Ammon's horn (tissue), 1 donor: Measurements from ENCODE around the gene SELENOH.

Experiments
- DNase-seq: peaks from one replicate; pipeline ENCODE4 v3.0.0-alpha.2; 2016; ENCODE audit warnings: low spot score

Gene SELENOH

DNA sequence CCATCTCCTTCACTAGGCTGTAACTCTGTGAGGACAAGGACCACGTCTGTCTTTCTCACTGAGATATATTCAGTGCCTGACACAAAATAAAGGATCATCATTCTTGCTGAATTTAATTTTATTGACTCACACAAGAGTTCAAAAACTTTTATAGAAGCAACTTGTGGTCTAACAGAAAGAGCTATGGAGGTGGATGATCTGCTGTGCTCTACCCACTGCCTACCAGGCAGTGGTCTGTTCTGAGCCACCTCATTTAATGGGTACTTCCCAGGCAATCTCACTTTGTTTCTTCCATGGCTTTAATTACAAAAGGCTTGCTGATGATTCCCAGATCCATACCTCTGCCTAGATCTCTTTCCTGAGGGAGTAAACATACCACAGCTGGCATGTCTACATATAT, 5.6 kb downstream of the SELENOH start:
- no peak for DNase-seq

DNA sequence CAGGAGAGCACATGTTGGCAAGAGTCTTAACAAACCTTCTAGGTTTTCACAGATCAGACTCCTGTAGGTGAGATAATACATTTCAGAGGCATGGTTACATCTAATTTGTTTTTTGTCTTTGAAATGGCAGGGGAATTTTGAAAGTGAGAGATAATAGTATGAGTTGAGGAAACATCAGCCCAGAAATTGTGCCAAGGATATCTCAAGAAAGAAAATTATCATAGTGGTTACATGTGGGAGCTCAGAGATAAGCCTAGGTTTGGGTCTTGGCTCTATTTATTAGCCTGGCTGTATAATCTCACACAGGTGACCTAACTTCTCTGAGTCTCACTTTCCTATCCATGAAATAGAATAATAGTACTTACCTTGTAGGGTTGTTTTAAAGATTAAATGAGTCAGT, 9.9 kb downstream of the SELENOH start:
- DNase-seq = no peak

DNA sequence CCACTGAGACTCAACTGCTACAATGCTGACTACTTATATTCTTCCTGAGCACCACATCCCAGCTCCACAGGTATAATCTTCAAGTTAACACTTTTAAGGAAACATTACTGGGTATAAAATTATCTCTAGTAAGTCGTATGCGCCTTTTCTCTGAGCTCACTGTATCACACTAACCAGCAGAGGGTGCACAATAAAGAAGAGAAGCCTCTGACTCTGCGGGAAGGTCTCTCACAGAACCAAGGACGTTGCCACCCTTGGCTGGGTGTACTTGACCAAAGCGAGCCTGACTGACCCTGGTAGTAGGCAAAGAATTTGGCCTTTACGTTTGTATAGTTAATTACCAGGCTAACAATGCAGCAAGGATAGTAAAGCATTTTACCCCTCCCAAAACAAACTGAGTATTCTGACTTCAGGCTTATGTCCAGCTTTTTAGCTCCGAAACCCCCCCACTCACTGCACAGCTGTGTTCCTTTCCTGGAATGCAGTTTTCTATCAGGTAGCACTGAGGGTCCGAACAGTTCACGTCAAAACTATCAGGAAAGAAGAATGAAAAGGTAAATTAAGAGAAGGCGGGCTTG, 10.5 kb downstream of the SELENOH start, which contains the start of gene BTBD18:
TSS of gene BTBD18 (minus strand) at position 144 of the 578 bp plus-strand sequence. CDS start 631 bp downstream, outside the sequence.
- peak; percentile 50 for DNase-seq

DNA sequence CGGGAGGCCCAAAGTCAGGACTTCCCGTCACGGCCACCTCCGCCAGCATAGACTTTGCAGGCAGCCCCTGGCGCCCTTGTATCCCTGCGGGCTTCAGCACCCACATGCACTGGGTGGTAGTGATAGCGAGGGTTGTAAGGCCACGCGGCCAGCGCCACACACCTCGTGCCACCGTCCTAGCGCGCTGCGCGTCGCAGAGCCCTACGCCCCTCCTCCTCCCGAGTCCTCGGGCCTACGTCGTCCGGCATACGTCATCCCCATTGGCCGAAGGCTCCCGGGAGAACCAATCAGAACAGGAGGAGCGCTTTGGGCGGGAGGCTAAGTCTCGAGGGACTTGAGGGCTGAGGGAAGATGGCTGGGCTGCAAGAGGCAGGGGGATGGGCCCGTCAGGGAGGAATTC, 11.7 kb downstream of the SELENOH start:
- no peak for DNase-seq

DNA sequence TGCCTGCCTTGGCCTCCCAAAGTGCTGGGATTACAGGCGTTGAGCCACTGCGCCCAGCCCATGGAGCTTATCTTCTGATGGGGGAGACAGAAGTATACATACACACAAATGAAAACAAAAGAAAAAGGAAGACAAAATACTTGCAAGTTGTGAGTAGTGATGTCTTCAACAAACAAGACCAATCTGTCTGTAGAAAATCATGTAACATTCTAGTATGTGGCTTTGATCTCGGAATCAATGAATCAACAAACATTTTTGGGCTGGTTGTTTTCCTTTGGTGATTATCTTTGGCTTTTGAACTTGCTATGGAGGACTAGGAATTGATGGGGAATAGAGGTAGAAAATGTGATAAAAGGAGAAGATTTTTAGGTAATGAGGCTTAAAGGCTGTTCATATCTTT, 16.9 kb downstream of the SELENOH start:
- no peak for DNase-seq

DNA sequence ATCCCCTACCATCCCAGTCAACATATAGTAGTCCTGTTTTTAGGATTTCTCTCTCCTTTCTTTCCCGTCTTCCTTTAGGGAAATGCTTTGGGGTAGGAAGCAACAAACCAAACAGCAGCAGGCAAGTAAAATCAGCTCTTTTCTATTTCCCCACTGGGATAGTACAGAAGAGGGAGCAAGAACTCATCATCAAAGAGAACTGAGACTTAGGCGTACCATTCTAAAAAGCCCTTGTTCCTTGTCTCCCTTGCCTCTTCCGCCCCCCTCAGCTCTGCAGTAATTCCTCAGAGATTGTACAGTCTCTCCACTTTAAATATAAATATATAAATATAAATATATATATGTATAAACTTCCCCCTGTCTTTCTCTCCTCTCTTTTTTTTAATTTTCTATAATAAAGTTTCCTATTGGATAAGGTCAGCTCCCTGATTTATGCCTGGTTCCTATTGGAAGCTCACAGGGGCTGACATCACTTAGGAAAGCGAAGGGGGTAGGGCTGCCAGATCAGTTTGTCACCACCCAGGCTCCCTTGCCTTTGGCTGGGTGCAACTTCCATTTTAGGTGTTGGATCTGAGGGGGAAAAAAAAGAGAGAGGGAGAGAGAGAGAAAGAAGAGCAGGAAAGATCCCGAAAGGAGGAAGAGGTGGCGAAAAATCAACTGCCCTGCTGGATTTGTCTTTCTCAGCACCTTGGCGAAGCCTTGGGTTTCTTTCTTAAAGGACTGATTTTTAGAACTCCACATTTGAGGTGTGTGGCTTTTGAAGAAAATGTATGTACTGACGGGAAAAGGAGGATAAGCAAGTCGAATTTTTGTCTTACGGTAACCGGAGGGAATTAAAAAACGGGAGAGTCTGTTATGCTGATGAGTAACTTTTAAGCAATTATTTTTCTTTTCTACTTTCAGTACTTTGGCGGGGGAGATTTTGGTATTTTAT, 20.3 kb downstream of the SELENOH start, which contains the start of gene CTNND1:
TSS of gene CTNND1 (plus strand) at position 502 of the 934 bp plus-strand sequence. CDS start 29,677 bp downstream, outside the sequence.
- peak; percentile 95 for DNase-seq

DNA sequence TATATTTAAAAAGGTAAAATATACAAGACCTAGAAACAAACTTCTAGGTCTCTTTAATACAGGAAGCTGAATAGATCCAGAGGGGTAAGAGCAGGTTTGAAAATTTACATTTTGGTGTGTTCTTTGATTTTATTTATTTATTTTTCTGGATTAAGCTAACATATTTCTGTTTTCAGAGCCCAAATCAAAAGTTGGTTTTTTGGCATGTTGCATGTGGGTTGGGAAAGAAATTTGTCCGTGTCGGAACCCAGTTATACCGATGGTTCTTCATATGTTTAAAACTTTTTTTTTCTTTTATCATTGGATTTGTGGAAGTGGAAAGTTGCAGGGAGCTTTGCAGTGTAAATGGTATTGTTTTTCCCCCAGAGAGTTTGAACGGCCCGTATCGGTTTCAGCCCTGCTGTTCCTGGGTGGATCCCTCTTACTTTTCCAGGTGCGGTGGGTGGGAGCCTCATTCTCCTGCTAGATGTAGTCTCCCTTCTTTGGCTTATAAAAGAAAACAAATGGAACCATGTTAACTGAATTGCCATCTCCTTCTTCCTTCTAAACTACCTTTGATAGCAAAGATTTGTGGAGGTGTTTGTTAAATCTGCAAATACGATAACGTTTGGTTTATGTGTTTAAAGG, 21.1 kb downstream of the SELENOH start:
- DNase-seq = no peak

DNA sequence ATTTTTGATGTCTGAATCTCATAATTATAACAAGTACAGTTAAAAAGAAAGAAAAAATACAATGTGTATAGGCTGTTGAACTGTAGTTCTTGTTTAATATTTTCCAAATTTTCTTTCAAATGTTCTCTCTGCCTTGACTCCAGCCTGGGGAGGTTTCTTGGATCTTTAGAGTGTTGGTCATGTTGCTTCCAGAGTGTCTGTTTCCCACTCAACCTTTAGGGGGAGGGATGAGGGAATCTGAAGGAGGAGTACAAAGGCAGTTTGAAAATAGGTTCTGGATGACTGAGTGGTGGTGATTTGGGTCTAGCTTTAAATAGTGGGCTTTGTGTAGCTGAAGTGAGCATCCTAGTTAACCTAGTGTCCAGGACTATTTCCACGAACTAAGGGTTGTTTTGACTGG, 22.3 kb downstream of the SELENOH start:
- DNase-seq = peak; percentile 43

DNA sequence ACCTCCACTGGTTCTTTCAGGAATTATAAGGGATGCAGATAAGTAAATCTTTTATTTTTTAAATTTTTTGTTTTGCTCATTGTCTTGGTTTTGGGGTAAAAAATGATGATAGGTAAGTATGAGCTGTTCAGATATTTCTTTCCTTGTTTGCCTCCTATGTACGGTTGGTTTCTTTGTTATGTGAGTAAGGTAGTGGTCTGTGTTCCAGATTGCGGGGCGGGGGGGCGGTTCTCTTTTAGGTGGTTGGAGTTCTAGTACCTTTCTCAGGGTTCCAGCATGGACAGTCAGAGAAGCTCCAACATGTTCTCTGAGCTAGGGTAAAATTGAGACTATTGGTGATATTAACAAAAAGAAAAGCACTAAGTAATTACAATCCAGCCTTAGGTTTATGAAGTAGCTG, 22.7 kb downstream of the SELENOH start:
- no peak for DNase-seq

DNA sequence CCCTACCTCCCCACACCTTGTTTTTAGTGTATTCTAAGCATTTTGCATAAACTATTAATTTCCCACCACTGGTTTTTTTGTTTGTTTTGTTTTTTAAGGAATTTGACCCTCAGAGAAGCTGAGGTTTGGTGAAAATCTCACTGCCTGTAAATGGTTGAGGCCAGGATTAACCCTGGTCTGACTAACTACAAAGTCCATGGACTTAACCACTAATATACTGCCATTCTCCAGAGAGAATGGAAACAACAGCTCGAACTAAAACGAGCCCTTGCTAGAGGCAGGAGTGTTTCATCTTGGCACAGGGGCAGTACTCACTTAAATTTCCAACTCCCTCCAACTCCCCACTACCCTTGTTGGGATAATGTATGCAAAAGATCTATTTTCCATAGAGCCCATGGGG, 23.3 kb downstream of the SELENOH start:
- DNase-seq = no peak

DNA sequence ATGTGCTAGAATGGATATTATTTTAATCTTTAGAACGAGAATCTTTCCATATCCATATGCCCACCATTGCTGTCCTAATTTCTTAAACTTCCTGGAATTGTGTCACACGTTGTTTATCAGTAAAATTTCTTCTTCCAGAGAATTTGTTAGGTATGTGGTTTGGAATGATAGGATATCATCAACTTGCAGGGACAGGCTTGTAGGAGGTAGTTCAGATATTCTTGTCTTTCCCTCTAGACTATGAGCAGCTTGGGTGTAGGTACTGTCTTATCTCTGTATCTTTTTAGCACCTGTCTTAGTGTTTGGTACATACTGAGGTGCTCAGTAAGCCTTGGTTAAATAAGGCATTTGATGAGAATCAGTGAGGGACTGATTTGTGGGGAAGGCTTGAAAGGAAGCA, 23.7 kb downstream of the SELENOH start:
- no peak for DNase-seq

DNA sequence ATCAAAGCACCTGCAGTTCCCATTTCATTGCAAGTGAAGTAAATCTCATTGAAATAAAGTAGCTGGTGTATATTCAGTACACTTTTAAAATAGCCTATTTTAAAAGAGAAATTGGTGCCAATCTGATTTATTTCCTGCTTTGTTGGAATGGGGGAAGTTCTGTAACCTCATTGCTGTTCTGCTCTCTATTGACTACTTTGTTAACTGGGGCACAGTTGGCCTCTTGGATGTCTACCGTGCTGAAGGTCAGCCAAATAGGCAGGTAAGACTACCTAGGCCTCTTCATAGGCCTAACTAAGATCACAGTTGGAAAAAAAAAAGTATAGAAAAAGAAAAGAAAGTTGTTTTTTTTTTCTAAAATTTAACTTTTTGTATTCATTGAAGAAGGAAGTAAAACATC, 29.5 kb downstream of the SELENOH start:
- no peak for DNase-seq

DNA sequence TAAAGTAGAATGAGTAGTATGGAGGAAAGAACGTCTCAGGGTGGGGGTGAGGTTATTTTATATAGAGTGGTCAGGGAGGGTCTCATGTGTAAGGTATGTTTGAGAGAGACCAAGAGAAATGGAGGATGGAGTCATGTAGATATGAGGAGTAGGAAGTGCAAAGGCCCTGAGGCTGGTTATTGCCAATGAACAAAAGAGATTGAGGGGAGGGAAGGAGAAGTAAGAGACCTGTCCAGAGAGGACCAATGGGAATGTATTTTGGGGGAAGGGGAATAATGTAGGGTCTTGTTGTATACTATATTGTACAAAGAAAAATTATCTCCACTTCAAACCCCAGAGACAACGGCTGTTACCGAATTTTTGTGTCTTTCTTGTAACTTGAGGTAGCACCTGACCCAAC, 30.1 kb downstream of the SELENOH start:
- DNase-seq = no peak

DNA sequence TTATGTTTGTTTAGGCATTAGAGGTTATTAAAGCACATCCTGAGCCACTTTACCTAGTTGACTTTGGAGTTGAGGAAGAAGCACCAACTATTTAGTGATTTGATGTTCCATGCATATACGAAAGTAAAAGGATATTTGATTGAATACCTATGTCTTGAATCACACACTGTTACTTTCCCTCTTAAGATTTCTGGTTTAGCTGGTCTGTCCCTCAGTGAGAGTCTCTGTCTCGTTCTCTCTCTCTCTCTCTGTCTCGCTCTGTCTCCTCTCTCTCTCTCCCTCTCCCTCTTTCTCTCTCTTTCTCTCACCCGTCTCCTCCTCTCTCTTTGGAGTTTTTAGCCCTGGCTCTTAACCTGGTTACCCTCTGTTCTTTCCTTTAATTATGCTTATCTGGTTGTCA, 31.3 kb downstream of the SELENOH start:
- no peak for DNase-seq

DNA sequence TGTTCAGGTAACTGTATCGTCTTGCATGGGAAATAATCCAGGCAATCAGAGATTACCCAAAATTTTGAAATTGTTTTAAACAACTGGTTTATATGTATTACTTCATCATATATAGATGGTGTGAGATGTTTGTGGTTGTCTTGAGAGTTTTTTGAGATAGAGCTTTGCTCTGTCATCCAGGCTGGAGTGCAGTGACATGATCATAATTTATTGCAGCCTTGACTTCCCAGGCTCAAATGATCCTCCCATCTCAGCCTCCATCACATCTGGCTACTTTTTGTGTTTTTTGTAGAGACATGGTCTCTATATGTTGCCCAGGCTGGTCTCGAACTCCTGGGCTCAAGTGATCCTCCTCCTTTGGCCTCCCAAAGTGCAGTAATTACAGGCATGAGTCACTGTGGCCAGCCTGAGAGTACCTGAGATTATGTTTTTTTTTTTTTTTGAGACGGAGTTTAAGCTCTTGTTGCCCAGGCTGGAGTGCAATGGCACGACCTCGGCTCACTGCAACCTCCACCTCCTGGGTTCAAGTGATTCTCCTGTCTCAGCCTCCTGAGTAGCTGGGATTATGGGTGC, 31.8 kb downstream of the SELENOH start:
- DNase-seq = no peak

DNA sequence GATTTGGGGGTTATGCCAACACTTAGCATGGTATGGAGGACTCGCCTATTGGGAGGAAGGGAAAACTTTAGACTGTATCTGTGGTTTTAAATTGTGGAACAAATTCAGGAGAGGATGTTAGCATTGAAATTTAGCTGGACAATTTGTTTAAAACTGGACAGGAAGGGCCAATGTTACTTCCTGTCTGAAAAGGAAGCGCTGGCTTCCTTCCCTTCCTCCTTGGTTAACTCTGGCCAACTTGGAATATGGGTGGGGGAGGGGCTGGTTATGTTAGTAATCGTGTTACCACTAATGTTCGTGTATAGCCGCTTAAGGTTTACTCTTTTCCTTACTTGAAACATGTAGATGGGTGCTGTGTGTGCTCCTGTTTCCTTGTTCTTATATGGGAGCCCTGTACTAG, 34.2 kb downstream of the SELENOH start:
- no peak for DNase-seq

DNA sequence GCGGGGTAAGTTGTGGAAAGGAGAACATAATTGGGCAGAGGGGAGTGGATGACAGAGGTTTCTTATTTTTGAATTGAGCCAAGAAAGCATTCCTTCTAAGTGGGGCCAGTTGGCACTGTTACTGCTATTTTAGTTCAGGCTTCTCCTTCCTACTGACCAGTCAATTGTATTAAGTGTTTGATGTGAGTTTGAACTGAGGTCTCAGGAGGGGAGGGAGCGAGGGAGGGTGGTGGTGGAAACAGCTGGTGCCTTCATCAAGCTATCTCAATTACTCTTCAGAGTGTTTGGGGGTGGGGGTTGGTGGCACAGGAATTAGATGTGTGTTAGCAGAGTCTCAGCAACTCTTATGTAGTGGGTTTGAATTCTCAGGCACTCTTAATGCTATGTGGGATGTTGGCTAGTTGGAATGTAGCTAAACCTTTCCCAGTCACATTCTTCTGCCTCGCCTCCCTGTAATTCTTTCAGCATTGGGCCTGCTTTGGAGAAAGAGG, 34.8 kb downstream of the SELENOH start:
- DNase-seq = no peak

DNA sequence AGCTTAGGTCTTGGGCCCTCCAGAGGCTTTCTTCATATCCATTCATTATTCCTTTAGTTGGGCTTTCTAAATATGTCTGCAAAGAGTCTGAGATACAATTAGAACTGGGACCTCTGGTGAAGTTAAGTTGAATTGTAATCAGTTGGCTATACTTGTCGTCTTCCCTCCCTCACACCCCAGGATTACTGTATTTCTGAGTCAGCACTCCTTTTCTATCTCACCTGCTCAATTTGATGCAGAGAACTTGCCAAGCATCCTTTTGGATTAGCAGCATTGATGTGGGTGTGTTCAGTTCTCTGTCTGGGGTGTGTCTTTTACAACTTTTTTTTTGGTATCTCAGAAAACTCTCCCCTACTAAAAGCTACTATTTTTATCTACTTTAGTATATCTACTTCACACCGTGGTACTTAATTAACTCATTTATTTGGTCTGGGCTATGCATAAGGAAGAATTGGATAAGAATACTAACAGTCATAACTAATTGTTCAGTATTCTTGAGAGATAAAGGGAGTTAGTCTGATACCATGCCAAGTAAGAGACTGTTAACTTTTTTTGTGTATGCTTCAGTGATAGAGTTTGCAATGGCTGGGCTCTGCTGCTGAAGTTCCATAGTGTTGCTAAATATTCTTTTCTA, 35.4 kb downstream of the SELENOH start:
- DNase-seq = no peak

DNA sequence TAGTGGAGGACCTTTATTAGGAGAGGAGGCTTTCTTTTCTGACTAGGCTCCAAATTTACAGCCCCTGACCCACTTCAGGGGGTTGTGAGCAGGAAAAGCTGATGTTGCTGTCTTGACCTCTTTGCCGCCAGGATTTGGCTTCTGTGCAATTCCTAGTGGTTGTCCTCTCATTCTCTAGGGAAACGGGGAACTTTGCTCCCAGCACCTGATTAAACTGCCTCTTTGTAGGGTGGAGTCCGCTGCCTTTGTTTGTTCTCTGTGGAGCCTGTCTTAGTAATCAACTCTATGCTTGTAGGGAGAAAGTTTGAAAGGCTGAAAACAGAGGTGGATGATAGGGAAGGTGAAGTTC, 36.7 kb downstream of the SELENOH start:
- no peak for DNase-seq

DNA sequence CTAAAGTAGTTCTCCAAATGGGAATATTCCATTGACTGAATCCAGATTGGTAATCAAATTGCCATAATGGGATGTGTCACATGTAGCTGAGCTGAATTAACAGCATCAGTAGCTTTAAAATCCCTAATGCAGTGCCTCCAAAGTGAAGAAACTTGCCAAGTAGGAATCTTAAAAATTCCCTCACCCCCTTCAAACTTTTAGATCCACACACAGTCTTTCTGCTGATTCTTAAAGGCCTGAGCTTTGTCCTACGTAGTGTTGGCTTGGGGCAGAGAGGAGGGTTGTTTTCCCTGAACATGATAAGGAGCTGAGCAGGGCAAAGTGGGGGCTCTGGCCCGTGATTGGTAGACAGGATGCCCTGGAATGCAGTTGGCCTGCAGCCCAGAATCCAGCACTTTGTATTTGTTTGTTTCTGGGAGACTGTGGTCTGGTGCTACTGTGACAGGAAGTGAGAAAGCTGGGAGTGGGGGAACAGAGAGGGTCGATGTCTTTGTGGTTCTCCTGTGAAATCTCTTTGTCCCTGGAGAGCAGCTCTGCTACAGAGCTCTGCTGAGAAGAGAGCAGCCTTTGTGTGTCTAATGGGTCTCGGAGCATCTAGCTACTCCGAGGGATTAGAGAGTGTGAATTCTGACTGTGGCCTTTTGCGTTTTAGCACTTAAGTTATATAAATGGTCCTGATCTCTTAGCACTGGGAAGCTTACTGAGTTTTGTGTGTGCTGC, 37.2 kb downstream of the SELENOH start:
- peak; percentile 86 for DNase-seq

DNA sequence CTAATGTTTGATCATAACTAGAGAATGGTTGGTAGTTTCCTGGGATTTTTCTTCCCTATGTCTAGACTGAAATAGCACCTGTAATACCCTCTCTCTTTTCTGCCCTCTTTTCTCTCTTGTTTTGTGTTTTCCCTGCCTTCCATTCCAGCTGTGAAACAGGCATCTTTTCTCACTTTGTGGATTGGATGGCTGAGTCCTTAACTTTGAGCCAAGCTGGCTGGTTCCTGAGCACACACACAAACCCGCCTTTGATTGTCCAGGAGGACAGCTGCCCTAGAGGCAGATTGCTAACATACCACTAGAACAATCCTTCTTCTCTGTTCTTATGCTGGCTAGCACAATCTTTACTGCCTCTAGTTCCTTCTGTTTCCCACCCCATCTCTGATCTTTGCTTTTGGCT, 38.0 kb downstream of the SELENOH start:
- DNase-seq = peak; percentile 81
